ENCODE data around the gene CABP2.

GRCh38 chr11:67519726-67520125 lies 3.5 kb downstream of the CABP2 start:
- no peak for TF ChIP-seq CTCF (IDR thresholded peaks at IDR 0.05; ENCODE audit: low read depth, low read length, poor library complexity, severe bottlenecking)
- TF ChIP-seq EZH2phosphoT487 (IDR thresholded peaks at IDR 0.05; ENCODE audit: borderline replicate concordance, low read length) = no peak
